GM21360 (cell line): Measurements from ENCODE around the gene TMUB1.

Experiments
- ATAC-seq: cut with Tn5 transposase; IDR thresholded peaks from one replicate; pipeline ENCODE4 v1.9.1; 2021; ENCODE audit warnings: mild to moderate bottlenecking, moderate library complexity; ENCODE audit not compliant: unreplicated experiment

The TMUB1 gene

GRCh38 chr7:151086802-151087244, 3.5 kb upstream of the TMUB1 start:
- no peak for ATAC-seq

GRCh38 chr7:151085691-151086620, 2.7 kb upstream of the TMUB1 start, which contains the start of gene AGAP3:
TSS of gene AGAP3 (plus strand) at chr7:151086475. CDS start at chr7:151086742, 267 bp downstream.
- ATAC-seq, result peak; percentile 33

GRCh38 chr7:151085329-151085690, 2.0 kb upstream of the TMUB1 start:
- no peak for ATAC-seq

DNA sequence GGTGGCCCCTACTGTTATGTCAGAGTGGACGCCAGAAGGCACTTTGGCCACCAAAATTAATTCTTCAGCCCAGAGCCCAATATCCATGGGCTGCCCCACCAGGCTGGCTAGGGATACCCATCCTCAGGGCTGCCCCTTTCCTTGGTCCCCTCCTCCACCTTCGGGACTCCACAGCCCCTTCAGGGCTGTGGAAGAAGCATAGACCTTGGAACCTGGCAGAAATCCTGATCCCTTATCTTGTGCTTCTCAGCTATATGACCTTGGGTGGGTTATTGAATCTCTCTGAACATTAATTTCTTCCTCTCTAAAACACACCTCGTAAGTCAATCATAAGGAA, 499 bp upstream of the TMUB1 start:
- no peak for ATAC-seq

DNA sequence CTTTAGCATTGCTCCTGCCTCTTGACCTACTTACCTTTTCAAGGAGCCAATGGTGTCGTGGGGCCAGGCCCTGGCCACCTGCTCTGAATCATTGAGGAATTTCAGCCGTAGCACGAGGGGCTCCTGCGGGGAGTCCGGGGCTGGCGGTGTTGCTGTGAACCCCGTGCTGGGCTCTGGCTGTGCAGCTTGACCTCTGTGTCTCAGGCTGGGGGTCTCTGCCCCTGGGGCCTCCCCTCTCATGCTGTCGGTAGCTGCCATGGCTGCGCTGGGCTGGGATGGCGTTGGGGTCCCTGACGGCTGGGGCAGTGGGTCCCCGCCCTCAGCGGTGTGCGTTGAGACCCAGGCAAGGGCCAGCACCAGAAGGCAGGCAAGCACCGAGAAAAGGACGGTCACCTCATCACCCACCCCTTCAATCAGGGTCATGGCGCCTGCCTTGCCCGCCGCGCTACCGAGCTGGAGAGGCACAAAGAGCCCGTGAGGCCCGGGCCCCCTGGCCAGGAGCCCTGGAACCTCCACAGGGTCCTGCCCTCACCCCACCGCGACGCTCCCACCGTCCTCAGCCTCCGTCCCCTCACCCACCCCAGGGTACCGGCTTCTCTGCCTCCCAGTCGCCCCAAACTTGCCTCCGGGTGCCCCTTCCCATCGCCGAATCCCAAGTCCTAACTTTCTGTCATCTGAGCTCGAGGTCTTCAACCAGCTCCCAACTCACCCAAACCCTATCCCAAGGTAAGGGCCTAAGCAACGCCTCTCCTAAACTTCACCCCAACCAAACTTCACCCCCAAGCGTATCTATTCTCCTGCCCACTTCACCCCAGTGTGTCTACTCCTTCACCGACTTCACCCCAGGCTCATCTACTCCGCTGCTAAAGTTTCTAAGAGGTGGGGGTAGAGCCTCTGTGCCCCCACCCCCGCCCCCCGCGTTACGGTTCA, 887 bp downstream of the TMUB1 start:
- ATAC-seq, result no peak

GRCh38 chr7:151081170-151082101, 1.9 kb downstream of the TMUB1 start:
- ATAC-seq, result no peak

DNA sequence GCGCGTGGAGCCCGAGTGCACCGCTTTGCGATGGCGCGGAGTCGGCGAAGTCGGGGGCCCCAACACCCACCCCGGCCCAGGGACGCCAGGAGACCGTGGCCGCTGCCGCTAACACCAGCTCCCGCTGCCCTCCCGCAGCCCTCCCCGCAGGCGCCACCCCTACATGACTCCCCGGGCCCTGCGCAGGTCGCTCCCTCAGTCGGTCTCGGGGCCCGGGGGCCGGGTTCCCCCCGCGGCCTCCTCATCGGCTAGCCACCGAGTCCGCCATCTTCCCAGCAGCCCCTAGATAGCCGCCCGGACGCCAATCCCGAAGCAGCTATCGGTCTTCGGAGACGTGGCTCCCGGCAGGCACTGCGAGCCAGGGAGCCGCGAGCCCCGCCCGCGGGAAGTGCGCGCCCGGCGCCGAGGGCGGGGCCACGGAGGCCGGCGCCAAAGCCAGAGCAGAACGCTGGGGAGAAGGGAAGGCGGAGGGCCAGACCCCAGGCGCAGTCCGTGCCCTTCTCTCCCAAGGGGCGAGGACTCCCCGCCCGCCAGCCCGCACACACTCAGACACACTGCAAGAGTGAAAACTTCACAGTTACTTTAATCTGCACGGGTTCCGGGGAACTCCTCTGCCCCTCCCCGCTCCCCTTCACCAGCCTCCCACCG, 2.6 kb downstream of the TMUB1 start, which contains the start of gene FASTK:
Gene FASTK, minus strand, starts transcription at position 288 of the 648 bp plus-strand sequence. Its CDS starts 43 bp downstream, at position 245.
- ATAC-seq, result peak; percentile 75

GRCh38 chr7:151080067-151080521, 3.2 kb downstream of the TMUB1 start:
- ATAC-seq, result no peak

DNA sequence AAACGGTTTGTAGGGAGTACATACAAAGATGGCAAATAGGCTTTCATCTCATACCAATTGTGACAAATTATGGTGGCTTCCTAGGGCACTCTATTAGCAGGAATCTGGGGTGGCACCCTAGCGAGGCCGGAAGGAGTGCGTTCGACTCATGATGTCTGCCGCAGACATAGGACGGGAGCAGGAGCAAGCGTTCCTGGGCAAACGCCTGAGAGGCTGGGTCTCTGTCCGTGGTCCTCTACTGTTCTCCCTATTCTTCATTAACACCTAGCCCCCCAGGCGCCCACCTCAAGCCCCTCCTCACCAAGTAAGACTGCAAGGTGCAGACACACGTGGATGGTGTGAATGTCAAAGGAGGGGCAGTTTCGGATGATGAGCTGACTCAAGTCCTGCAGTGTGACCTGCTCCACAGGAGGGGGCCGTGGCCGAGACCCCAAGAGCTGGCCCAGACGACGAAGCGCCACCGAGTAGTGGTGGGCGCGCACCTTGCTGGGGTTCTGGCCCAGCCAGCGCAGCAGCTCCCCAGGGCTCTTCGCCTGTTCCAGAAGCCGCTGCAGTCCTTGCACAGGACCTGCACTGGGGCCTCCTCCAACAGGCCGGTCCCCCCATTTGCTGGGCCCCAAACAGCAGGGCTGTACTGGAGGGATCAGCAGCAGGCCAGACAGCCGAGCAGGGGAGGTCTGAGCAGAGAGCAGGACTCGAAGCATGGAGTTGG, 3.9 kb downstream of the TMUB1 start:
- ATAC-seq, result no peak

DNA sequence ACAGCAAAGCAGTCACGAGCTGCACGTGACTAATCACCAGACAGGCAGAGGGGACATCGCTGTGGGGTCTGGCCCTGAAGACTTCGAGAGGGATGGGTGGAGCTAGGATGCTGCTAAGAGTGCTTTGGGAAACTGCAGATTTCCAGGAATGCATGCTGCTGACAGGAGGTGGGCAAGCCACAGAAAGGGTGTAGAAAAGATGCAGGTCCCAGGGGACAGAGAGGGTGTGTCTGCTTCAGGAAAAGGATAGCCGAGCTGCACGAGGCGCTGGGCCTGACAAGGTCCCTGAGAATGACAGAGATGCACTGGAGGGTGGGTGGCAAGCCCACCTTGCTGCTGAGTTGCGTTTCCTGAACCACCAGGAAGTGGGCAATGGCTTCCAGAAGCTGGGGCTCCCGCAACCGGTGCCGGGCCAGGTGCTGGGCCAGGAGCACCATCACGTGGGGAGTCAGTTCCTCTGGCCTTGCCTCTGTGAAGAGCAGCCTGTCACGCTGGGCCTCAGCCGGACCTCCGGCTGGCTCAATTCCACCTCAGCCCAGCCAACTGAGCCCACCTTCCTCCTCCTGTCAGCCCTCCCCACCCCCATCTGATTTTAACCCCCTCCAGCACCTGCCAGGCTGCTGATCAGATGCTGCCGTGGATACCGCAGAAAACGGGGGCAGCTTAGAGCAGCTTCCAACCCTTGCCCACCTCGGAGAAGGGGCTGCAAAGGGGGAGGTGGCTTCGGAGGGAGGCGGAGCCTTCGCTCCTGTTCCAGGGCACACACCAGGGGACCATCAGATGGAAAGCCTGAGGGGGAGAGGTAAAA, 4.9 kb downstream of the TMUB1 start:
- no peak for ATAC-seq

GRCh38 chr7:151077705-151078232, 5.5 kb downstream of the TMUB1 start:
- ATAC-seq, result no peak

- ATAC-seq, result no peak
Observed at GRCh38 chr7:151076863-151077704, 6.2 kb downstream of the TMUB1 start.

- no peak for ATAC-seq
Observed at GRCh38 chr7:151075978-151076426, 7.3 kb downstream of the TMUB1 start.

- no peak for ATAC-seq
Observed at GRCh38 chr7:151075662-151075971, 7.7 kb downstream of the TMUB1 start.

- no peak for ATAC-seq
Observed at GRCh38 chr7:151074817-151075661, 8.3 kb downstream of the TMUB1 start.

DNA sequence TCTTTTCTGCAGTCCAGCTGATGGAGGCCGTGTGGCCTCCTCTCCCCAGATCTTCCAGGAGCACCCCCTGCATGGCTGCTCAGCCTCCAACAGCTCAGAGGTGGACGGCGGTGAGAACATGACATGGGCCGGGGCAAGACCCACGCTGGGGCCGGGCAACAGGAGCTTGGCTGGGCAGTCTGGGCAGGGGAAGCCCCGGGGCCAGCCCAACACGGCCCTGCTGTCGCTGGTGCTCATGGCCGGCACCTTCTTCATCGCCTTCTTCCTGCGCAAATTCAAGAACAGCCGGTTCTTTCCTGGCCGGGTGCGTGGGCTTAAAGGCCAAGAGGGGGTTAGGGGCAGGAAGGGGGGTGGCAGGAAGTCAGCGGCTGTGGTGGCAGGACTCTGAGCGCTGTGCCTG, 9.3 kb downstream of the TMUB1 start:
- ATAC-seq, result no peak
